ENCODE measurements around the gene MOAP1.

DNA sequence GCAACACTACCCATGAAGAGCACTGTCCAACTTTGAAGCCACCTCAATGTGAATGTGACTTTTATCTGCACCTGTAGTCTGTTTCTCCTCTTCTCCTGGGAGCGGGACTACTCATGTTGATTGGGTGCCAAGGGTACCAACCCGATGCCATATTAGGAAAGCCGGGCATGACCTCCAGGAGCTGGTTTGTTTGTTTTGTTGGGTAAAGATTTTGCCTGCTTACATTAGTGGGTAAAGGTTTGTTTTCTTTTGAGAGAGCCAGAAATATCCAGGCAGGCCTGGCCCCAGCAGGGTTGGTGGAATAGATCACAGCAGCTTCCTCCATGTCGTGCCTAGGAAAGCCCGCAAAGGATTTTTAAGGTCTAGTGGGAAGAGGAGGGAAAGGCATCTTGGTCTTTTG is 49.3 kb downstream of the MOAP1 start:
- TF ChIP-seq FOSL2 (IDR thresholded peaks at IDR 0.05; ENCODE audit: borderline replicate concordance, low read depth) (no peak), NRF1 (IDR thresholded peaks at IDR 0.05; ENCODE audit: low read depth, low read length) (no peak), POLR2AphosphoS5 (IDR thresholded peaks at IDR 0.05; ENCODE audit: low read depth, low read length) (no peak), EP300 (IDR thresholded peaks at IDR 0.05; ENCODE audit: borderline replicate concordance in 1 of 2, low read depth in 1 of 2, low read length in 1 of 2) (no peak), SIN3A (IDR thresholded peaks at IDR 0.05; ENCODE audit: borderline replicate concordance, low read depth, low read length) (no peak), YY1 (IDR thresholded peaks at IDR 0.05; ENCODE audit: low read depth) (no peak), RFX5 (IDR thresholded peaks at IDR 0.05; ENCODE audit: low read length) (no peak), GABPA (IDR thresholded peaks at IDR 0.05; ENCODE audit: low read depth) (no peak)
- TF ChIP-seq, protein P1, sequence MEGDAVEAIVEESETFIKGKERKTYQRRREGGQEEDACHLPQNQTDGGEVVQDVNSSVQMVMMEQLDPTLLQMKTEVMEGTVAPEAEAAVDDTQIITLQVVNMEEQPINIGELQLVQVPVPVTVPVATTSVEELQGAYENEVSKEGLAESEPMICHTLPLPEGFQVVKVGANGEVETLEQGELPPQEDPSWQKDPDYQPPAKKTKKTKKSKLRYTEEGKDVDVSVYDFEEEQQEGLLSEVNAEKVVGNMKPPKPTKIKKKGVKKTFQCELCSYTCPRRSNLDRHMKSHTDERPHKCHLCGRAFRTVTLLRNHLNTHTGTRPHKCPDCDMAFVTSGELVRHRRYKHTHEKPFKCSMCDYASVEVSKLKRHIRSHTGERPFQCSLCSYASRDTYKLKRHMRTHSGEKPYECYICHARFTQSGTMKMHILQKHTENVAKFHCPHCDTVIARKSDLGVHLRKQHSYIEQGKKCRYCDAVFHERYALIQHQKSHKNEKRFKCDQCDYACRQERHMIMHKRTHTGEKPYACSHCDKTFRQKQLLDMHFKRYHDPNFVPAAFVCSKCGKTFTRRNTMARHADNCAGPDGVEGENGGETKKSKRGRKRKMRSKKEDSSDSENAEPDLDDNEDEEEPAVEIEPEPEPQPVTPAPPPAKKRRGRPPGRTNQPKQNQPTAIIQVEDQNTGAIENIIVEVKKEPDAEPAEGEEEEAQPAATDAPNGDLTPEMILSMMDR (IDR thresholded peaks at IDR 0.05): no peak
- TF ChIP-seq, protein P2, sequence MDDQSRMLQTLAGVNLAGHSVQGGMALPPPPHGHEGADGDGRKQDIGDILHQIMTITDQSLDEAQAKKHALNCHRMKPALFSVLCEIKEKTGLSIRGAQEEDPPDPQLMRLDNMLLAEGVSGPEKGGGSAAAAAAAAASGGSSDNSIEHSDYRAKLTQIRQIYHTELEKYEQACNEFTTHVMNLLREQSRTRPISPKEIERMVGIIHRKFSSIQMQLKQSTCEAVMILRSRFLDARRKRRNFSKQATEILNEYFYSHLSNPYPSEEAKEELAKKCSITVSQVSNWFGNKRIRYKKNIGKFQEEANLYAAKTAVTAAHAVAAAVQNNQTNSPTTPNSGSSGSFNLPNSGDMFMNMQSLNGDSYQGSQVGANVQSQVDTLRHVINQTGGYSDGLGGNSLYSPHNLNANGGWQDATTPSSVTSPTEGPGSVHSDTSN (IDR thresholded peaks at IDR 0.05): no peak

All from SK-N-SH (cell line).